ENCODE data around the gene THTPA.
"Not testable (repeated sequence)": the region's sequence is repeated elsewhere in the genome, so short reads cannot be mapped to it uniquely, and the experiment has no call there.

The THTPA gene

GRCh38 chr14:23524954-23525353, 31.1 kb upstream of the THTPA start:
- no peak for DNase-seq
- TF ChIP-seq GATA1 (IDR thresholded peaks at IDR 0.05; ENCODE audit: low read depth, low read length), result no peak
- TF ChIP-seq POLR2A (IDR thresholded peaks at IDR 0.05; ENCODE audit: low read length), result no peak

GRCh38 chr14:23525611-23526010, 30.5 kb upstream of the THTPA start:
- no peak for DNase-seq
- TF ChIP-seq POLR2A (IDR thresholded peaks at IDR 0.05; ENCODE audit: low read length) (no peak), GATA1 (IDR thresholded peaks at IDR 0.05; ENCODE audit: low read depth, low read length) (no peak)

- no peak for DNase-seq
- no peak for TF ChIP-seq POLR2A (IDR thresholded peaks at IDR 0.05; ENCODE audit: low read length)
- no peak for TF ChIP-seq GATA1 (IDR thresholded peaks at IDR 0.05; ENCODE audit: low read depth, low read length)
These were observed 27.5 kb upstream of the THTPA start for GRCh38 chr14:23528555-23528954.

GRCh38 chr14:23529016-23529415, 27.1 kb upstream of the THTPA start:
- DNase-seq, result no peak
- TF ChIP-seq POLR2A (IDR thresholded peaks at IDR 0.05; ENCODE audit: low read length) (no peak), GATA1 (IDR thresholded peaks at IDR 0.05; ENCODE audit: low read depth, low read length) (no peak)

GRCh38 chr14:23530375-23531055, 25.6 kb upstream of the THTPA start:
- DNase-seq, result no peak
- TF ChIP-seq GATA1 (IDR thresholded peaks at IDR 0.05; ENCODE audit: low read depth, low read length) (no peak), POLR2A (IDR thresholded peaks at IDR 0.05; ENCODE audit: low read length) (no peak)

DNA sequence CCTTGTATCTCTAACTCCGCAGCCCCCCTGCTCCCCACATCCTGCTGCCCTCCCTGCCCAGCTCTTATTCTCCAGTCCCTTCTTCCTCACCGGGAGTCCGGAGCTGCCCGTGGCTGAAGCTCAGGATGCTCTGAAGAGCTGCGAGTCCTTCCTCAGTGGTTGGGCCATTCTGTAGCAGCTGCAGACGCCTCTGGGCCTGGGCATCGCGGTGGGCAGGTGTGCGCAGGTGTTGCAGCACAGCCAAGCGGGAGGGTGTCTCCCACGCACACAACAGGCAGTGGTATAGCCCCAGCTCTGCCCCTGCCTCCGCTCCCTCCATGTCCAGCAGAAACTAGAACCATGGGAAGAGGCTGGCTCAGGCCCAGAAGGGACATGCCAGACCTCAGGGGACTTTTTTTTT, 24.7 kb upstream of the THTPA start:
- TF ChIP-seq POLR2A (IDR thresholded peaks at IDR 0.05; ENCODE audit: low read length) (no peak), GATA1 (IDR thresholded peaks at IDR 0.05; ENCODE audit: low read depth, low read length) (no peak)

DNA sequence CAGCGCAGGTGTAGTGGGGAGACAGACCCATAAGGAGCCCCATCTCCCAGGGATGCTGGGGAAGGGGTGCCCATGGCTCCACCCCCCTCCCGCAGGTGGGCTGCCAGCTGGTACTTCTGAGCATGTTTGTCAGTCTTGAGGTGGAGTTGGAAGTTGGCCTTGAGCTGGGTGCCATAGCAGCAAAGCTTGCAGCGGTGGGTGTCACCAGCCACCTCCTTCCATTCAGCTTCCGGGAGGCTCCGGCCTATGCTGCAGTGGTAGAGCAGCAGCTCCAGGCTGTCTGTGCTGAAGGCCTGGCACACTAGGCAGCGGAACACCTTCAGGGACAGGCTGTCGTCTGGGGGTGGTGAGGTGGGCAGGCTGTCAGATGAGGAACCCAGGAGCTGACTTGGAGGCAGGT, 23.4 kb upstream of the THTPA start:
- TF ChIP-seq POLR2A (IDR thresholded peaks at IDR 0.05; ENCODE audit: low read length) (no peak), GATA1 (IDR thresholded peaks at IDR 0.05; ENCODE audit: low read depth, low read length) (no peak)
- no peak for DNase-seq

More for the DNA sequence above, 24.7 kb upstream of the THTPA start:
- DNase-seq, result no peak

DNA sequence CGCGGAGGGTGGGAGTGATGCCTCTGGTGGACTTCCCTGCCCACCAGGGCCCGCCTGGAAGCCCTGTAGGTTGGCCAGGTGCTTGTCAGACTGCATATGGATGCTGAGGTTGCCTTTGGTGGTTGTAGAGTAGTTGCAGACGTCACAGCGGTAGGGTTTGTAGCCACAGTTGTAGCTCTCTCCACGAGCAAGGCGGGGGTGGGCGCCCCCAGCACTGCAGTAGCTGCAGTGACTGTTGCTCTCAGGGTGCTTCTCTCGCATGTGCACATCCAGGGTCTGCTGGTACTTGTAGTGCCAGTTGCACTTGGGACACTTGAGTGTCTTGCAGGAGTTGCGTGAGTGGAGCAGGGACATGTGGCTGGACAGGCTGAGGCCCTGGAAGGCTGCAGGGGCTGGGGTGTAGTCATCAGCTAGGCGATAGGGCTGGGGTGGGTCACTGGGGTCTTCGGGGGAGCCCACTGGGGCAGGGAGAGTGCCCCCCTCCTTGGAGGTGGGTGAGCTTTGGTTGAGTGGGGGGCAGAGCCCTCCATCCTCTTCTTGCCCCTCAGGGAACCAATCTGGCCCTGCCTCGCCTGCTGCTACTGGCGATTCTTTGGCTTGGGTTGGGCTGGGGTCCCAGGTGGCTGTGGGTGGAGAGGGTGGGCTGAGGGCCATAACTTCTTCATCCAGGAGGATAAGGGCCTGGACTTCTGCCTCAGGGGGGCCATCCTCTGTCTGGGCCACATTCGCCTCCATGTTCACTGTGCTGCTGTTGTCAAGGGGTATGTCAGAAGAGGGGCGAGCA, 22.2 kb upstream of the THTPA start:
- TF ChIP-seq POLR2A (IDR thresholded peaks at IDR 0.05; ENCODE audit: low read length), result no peak
- TF ChIP-seq GATA1 (IDR thresholded peaks at IDR 0.05; ENCODE audit: low read depth, low read length), result no peak
- DNase-seq, result no peak

DNA sequence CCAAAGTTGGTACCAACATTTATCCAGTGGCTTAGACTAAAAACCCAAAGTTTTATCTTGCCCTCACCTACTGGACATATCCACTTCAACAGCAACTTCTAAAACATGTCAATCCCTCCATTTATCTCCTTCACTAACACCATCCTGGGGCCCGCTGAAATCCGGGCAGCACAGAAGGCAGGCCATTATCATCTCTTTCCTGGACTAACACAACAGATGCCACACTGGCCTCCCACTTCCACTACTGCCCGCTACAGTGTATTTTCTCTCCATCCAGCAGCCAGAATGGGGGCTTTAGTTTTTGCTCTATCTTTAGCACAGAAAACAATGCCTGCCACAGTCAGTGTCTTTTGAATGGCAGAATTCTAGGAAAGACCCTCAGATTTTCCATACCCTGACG, 20.1 kb upstream of the THTPA start:
- TF ChIP-seq POLR2A (IDR thresholded peaks at IDR 0.05; ENCODE audit: low read length) (no peak), GATA1 (IDR thresholded peaks at IDR 0.05; ENCODE audit: low read depth, low read length) (no peak)

GRCh38 chr14:23536494-23536893, 19.6 kb upstream of the THTPA start:
- TF ChIP-seq GATA1 (IDR thresholded peaks at IDR 0.05; ENCODE audit: low read depth, low read length), result no peak
- no peak for TF ChIP-seq POLR2A (IDR thresholded peaks at IDR 0.05; ENCODE audit: low read length)
- DNase-seq, result no peak

More for the DNA sequence above, 20.1 kb upstream of the THTPA start:
- DNase-seq, result no peak

DNA sequence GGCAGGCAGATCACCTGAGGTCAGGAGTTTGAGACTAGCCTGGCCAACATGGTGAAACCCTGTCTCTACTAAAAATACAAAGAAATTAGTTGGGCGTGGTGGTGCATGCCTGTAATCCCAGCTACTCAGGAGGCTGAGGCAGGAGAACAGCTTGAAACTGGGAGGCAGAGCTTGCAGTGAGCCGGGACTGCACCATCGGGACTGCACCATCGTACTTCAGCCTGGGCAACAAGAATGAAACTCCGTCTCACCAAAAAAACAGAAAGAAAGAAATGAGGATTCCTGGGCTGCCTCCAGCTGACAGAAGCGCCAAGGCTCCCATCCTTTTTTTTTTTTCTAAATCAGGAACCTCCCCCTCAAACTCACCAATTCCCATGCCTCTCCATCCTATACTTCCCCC, 19.2 kb upstream of the THTPA start:
- not testable (repeated sequence) for DNase-seq

- no peak for TF ChIP-seq POLR2A (IDR thresholded peaks at IDR 0.05; ENCODE audit: low read length)
- no peak for TF ChIP-seq GATA1 (IDR thresholded peaks at IDR 0.05; ENCODE audit: low read depth, low read length)
- DNase-seq, result no peak
These were observed 18.6 kb upstream of the THTPA start for GRCh38 chr14:23537351-23538049.

GRCh38 chr14:23538050-23538718, 17.9 kb upstream of the THTPA start:
- no peak for DNase-seq
- TF ChIP-seq GATA1 (IDR thresholded peaks at IDR 0.05; ENCODE audit: low read depth, low read length), result no peak
- no peak for TF ChIP-seq POLR2A (IDR thresholded peaks at IDR 0.05; ENCODE audit: low read length)

DNA sequence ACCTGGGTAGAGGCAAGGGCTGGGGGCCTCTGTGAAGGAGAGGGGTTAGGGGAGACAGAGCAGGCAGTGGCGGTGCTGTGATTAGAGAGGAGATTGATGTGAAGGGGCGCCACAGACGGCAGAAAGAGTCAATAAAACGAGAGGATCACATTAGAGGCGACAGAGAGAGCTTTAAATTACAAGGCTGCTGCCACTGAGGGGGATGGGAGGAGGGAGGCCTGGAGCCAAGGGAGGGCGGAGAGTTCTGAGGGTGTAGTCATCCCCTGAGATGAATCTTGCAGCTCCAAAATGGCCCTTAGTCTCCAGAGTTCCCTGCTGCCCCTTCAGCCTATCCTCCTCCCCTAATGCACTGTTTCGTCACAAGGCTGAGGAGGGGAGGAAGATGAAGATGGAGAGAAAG, 17.3 kb upstream of the THTPA start:
- TF ChIP-seq POLR2A (IDR thresholded peaks at IDR 0.05; ENCODE audit: low read length) (no peak), GATA1 (IDR thresholded peaks at IDR 0.05; ENCODE audit: low read depth, low read length) (no peak)
- peak in 1 of 2 experiments; percentile 14 for DNase-seq

Measured in erythroblast (primary cell).